Measurements from ENCODE around the gene ZNF532.

DNA sequence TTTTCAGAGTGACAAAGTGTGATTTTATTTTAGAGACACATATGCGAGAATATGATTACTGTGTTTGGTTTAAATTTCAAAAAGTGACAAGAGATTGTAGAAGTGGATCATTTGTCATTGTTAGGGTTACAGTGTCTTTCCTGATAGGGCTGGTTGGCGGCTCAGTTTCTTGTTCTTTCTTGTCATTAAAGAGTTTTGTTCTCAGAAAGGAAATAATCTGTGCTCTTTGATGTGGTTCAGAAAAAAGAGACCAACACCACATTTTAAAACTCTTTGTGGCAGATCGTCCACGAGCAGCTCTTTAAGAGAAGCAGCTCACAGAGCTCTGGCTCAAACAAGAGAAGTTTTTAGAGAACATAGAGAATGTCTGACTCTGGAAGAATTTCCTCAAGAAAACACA is 45.6 kb upstream of the ZNF532 start:
- no peak for TF ChIP-seq POLR2A (IDR thresholded peaks at IDR 0.05)
- no peak for TF ChIP-seq CTCF (IDR thresholded peaks at IDR 0.05)
